Measurements from ENCODE around the gene MTOR.

DNA sequence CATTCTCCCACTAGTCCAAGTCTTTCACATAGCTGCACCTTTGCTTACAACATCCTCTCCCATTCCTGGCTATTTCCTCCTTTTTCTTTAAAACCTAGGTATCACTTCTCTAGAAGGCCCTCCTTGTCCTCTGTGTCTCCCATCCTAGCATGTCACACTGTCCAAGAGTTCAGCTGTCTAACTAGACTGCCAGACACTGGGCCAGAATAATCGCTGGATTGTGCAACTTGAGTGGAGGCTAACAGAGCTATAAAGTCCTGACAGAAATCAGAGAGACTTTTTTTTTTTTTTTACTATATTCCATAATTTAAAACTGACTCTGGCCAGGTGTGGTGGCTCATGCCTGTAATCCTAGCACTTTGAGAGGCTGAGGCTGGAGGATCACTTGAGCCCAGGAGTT lies 77.4 kb downstream of the MTOR start:
- TF ChIP-seq CTCF (IDR thresholded peaks at IDR 0.05) = no peak
- TF ChIP-seq POLR2AphosphoS5 (IDR thresholded peaks at IDR 0.05) = no peak

Data from suprapubic skin (tissue), 3 donors.